IMR-90 (cell line): ENCODE measurements around the gene MAML3.

Experiments used
- CTCF ChIP-seq: conservative IDR thresholded peaks from 2 replicates; pipeline ENCODE4 v1.5.1; 2012; ENCODE audit warnings: mild to moderate bottlenecking, low read depth, low read length, improper control_type of control experiment
- MAZ ChIP-seq: IDR thresholded peaks from 2 replicates; pipeline ENCODE4 v1.6.1; 2012; ENCODE audit warnings: low read depth, mild to moderate bottlenecking, low read length, improper control_type of control experiment, moderate library complexity, borderline replicate concordance
- POLR2A ChIP-seq: IDR thresholded peaks from 2 replicates; pipeline ENCODE4 v1.6.1; 2012; ENCODE audit warnings: mild to moderate bottlenecking, low read depth, low read length

DNA sequence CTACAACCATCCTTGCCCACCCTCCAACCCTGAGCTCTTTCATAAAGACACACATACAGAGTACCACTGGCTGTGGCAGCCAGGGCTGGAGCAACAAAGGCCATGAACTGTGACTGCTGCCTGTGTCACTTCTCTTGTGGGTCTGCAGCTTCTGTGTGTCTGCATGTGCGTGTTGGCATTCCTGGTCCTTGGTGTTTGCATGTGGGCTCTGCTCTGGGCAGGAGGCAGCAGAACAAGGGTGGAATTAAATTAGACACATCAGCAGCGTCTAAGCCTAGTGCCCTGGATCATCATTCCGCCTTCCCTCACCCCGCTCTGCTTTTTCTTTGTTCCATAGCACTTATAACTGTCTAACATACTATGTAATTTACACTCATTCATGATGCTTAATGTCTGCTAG lies 330.6 kb downstream of the MAML3 start:
- TF ChIP-seq POLR2A = no peak
- TF ChIP-seq CTCF = no peak
- no peak for TF ChIP-seq MAZ
